K562 (cell line): Measurements from ENCODE around the gene RPL28. TPM values are rescaled to one million over a fixed set of nuclear protein-coding genes. Genes with fewer than 3 reads are reported as not detected.

ENCODE experiments used
- ARID4B ChIP-seq: sonication (generic); formaldehyde crosslinking; IDR thresholded peaks from 2 replicates; pipeline ENCODE4 v1.8.0; 2022; ENCODE audit warnings: mild to moderate bottlenecking, missing genetic modification reagents
- CHD4 ChIP-seq: fragments of 200-600 bp; sonication (generic); IDR thresholded peaks from 3 replicates; pipeline ENCODE4 v1.6.1; 2012; ENCODE audit warnings: low read depth, mild to moderate bottlenecking, mixed read lengths, low read length, inconsistent platforms; ENCODE audit not compliant: insufficient read depth, insufficient replicate concordance, poor library complexity, severe bottlenecking
- DNMT1 ChIP-seq: fragments of 450-650 bp; IDR thresholded peaks from 2 replicates; pipeline ENCODE4 v1.6.1; 2016; ENCODE audit warnings: antibody characterized with exemption, mild to moderate bottlenecking
- ELF1 ChIP-seq: fragments of 200-800 bp; sonication (Bioruptor generic); IDR thresholded peaks from 2 replicates; pipeline ENCODE4 v1.6.1; 2016; ENCODE audit warnings: missing genetic modification characterization, missing compliant biosample characterization
- GTF2B ChIP-seq: IDR thresholded peaks from 2 replicates; pipeline ENCODE4 v1.6.1; 2011; ENCODE audit not compliant: insufficient read length; ENCODE audit errors: extremely low read depth
- HBP1 ChIP-seq: fragments of 450-650 bp; formaldehyde crosslinking; IDR thresholded peaks from 2 replicates; pipeline ENCODE4 v1.4.0; 2022; ENCODE audit warnings: missing genetic modification characterization
- KLF6 ChIP-seq: fragments of 250-450 bp; sonication (Bioruptor Pico); IDR thresholded peaks from 2 replicates; pipeline ENCODE4 v1.4.0; 2020; ENCODE audit warnings: mild to moderate bottlenecking, moderate library complexity, borderline replicate concordance
- MAFK ChIP-seq: IDR thresholded peaks from 2 replicates; pipeline ENCODE4 v1.6.1; 2011; ENCODE audit warnings: low read length, improper control_type of control experiment
- NRF1 ChIP-seq, 2 experiments: fragments of 450-650 bp; IDR thresholded peaks in 1 of 2; conservative IDR thresholded peaks in 1 of 2; 2 replicates each; pipeline ENCODE4 v1.6.1; 2014; ENCODE audit warnings: mild to moderate bottlenecking in 2 of 2
- PHF21A ChIP-seq: fragments of 450-650 bp; IDR thresholded peaks from 2 replicates; pipeline ENCODE4 v1.6.1; 2017; ENCODE audit warnings: low read depth, borderline replicate concordance
- RBM15 ChIP-seq: fragments of 200-400 bp; formaldehyde crosslinking; IDR thresholded peaks from 2 replicates; pipeline ENCODE4 v1.6.1; 2018; ENCODE audit warnings: mild to moderate bottlenecking, low read length, moderate library complexity; ENCODE audit not compliant: insufficient read depth
- SIN3B ChIP-seq: fragments of 450-650 bp; IDR thresholded peaks from 2 replicates; pipeline ENCODE4 v1.6.1; 2017; ENCODE audit warnings: low read depth, mild to moderate bottlenecking, moderate library complexity
- TCF7L2 ChIP-seq: fragments of 150-350 bp; IDR thresholded peaks from 2 replicates; pipeline ENCODE4 v1.6.1; 2016; ENCODE audit warnings: low read depth, mild to moderate bottlenecking, low read length, moderate library complexity
- ZBTB5 ChIP-seq: fragments of 450-650 bp; IDR thresholded peaks from 2 replicates; pipeline ENCODE4 v1.6.1; 2017; ENCODE audit warnings: antibody characterized with exemption
- ZKSCAN1 ChIP-seq: fragments of 150-350 bp; IDR thresholded peaks from 2 replicates; pipeline ENCODE4 v1.6.1; 2016; ENCODE audit warnings: low read depth, low read length
- ZNF124 ChIP-seq: sonication (generic); formaldehyde crosslinking; IDR thresholded peaks from 2 replicates; pipeline ENCODE4 v1.8.1; 2022; ENCODE audit warnings: missing genetic modification reagents
- ZNF253 ChIP-seq: fragments of 250-450 bp; sonication (Bioruptor Pico); conservative IDR thresholded peaks from 2 replicates; pipeline ENCODE4 v1.6.1; 2021; ENCODE audit warnings: mild to moderate bottlenecking
- ZNF76 ChIP-seq: fragments of 250-450 bp; sonication (Bioruptor Pico); IDR thresholded peaks from 2 replicates; pipeline ENCODE4 v1.4.0; 2020; ENCODE audit warnings: mild to moderate bottlenecking, moderate library complexity, borderline replicate concordance
- polyA plus RNA-seq, 8 experiments: library from polyadenylated mRNA; depleted of rRNA in 4 of 8; stranded (reverse) in 5 of 8; unstranded in 3 of 8; fragments of >200 nt; fragmentation: Nextera tagmentation in 2 of 8; fragmentation: Illumina TruSeq in 1 of 8; extraction: Ambion mirVana in 2 of 8; extraction: Trizol in 1 of 8; gene quantifications; 2 replicates each; pipeline versions ENCODE4 v1.2.1 to v1.2.3, GENCODE V29; 2011 to 2014; ENCODE audit warnings: inconsistent platforms in 1 of 8, missing spikeins in 1 of 8
- total RNA-seq, 7 experiments: library from RNA; depleted of rRNA in 6 of 7; stranded (reverse); fragments of >200 nt in 6 of 7; fragmentation: Illumina TruSeq in 2 of 7; extraction: Trizol in 2 of 7; gene quantifications; 2 replicates each; pipeline versions ENCODE4 v1.2.1 to v1.2.3, GENCODE V29; 2011 to 2021; ENCODE audit warnings: low replicate concordance in 1 of 7

The RPL28 gene
- total and polyA plus RNA-seq, 9 of the 15 experiments (the other 6 are each of a cell fraction or from before 2014, with no cell fraction given): 124 to 3,106 (median 622) TPM

GRCh38 chr19:55447421-55448174 is 61.9 kb downstream of the RPL28 start (continued):
- TF ChIP-seq ZNF253 (CRISPR knock-in tag): no peak
- TF ChIP-seq HBP1 (CRISPR knock-in tag): no peak
- TF ChIP-seq ZKSCAN1: no peak
- TF ChIP-seq ARID4B (CRISPR knock-in tag): peak; percentile 74; the same call in 1 of the 2 replicates
- TF ChIP-seq MAFK: no peak
- TF ChIP-seq NRF1 (conservative IDR thresholded peaks at IDR 0.05 in 1 of 2, IDR thresholded peaks at IDR 0.05 in 1 of 2): 0 out of 4 replicates have a peak, but pooled peaks of 1 of the 2 experiments have one; percentile 30
- TF ChIP-seq KLF6 (CRISPR knock-in tag): no peak
- TF ChIP-seq RBM15: no peak
- no peak for TF ChIP-seq GTF2B
- no peak for TF ChIP-seq PHF21A
- no peak for TF ChIP-seq ZBTB5
- TF ChIP-seq TCF7L2: no peak
- TF ChIP-seq ELF1 (tag): no peak
- TF ChIP-seq CHD4: peak; percentile 78
- no peak for TF ChIP-seq DNMT1
- no peak for TF ChIP-seq ZNF124
- no peak for TF ChIP-seq ZNF76 (CRISPR knock-in tag)
- no peak for TF ChIP-seq SIN3B
